ENCODE measurements around the gene ADAMTSL1.

The ADAMTSL1 gene

DNA sequence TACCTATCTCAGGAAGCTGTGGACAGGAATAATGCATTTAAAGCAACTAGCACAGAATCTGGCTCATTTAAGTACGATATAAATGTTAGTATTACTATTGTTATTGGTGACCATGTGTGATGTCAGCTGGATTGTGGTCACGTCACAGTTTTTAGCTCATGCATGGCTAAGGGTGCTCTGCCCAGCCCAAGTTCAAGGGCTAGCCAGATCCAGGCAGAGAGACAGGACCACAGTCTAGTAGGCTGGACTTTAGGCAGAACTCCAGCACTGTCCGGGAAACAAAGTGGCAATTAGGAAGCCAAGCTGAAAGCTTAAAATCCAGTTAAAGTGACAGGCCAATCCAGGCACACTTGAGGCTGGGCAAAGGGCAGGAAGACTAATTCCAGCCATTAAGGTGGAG, 273.6 kb downstream of the ADAMTSL1 start:
- no peak overlapping the region for H3K4me3 ChIP-seq (ENCODE audit: low read depth, low read length)
- no peaks in the 10 kb centered on the region for H3K36me3 ChIP-seq
- no peaks in the 10 kb centered on the region for H3K9me3 ChIP-seq (ENCODE audit: severe bottlenecking)
- no peak for TF ChIP-seq CTCF (IDR thresholded peaks at IDR 0.05; ENCODE audit: low read depth, low read length)
- no peak overlapping the region for H3K27ac ChIP-seq
- DNase-seq = no peak
- H3K27me3 ChIP-seq (ENCODE audit: insufficient read depth, low read depth, severe bottlenecking) = no peaks in the 10 kb centered on the region

- no peak for TF ChIP-seq CTCF (IDR thresholded peaks at IDR 0.05; ENCODE audit: low read depth, low read length)
- no peak overlapping the region for H3K4me3 ChIP-seq (ENCODE audit: low read depth, low read length)
- no peak for DNase-seq
- no peaks in the 10 kb centered on the region for H3K27me3 ChIP-seq (ENCODE audit: insufficient read depth, low read depth, severe bottlenecking)
- H3K9me3 ChIP-seq (ENCODE audit: severe bottlenecking) = no peaks in the 10 kb centered on the region
- H3K27ac ChIP-seq = no peak overlapping the region
- H3K36me3 ChIP-seq = no peaks in the 10 kb centered on the region
These were observed 274.3 kb downstream of the ADAMTSL1 start for GRCh38 chr9:18748251-18748701.

DNA sequence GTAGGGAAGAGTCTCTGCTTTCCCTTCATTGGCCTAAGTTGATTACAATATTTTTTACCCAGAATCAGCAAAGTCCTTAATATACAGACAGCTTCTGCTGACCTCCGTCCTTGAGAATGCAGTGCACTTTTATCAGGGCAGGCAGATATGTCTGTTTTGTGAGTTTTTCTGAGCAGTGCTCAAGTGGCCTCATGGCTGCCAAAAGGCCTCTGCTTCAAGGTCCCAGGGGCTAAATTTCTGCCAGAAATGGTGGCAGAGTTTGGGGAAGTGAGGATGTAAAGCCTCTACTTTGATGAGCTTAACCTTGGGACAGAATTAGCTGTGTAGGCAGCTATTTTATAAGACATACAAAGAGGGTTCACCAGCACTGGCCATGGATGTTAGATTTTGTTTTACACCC, 275.8 kb downstream of the ADAMTSL1 start:
- H3K36me3 ChIP-seq = no peaks in the 10 kb centered on the region
- no peaks in the 10 kb centered on the region for H3K9me3 ChIP-seq (ENCODE audit: severe bottlenecking)
- no peak overlapping the region for H3K27ac ChIP-seq
- no peak for DNase-seq
- H3K27me3 ChIP-seq (ENCODE audit: insufficient read depth, low read depth, severe bottlenecking) = no peaks in the 10 kb centered on the region
- TF ChIP-seq CTCF (IDR thresholded peaks at IDR 0.05; ENCODE audit: low read depth, low read length) = no peak
- H3K4me3 ChIP-seq (ENCODE audit: low read depth, low read length) = no peak overlapping the region

DNA sequence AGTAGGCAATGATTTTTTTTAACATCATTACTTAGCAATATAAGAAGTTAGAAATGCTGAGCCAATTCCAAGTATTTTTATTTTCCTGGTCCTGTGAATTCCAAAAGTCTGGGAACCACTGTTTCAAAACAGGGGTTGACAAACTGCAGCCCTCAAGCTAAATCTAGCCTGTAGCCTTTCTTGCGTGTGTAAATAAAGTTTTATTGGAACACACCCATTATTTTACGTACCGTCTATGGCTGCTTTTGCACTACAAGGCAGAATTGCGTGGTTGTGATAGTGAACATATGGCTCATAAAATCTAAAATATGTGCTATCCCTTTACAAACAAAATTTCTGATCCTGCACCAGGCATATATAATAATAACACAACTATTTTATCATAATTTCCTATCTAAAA, 280.0 kb downstream of the ADAMTSL1 start:
- DNase-seq = no peak
- TF ChIP-seq CTCF (IDR thresholded peaks at IDR 0.05; ENCODE audit: low read depth, low read length) = no peak
- Histone ChIP-seq H3K4me3 (ENCODE audit: low read depth, low read length) (no peak overlapping the region), H3K9me3 (ENCODE audit: severe bottlenecking) (no peaks in the 10 kb centered on the region), H3K36me3 (no peaks in the 10 kb centered on the region), H3K27me3 (ENCODE audit: insufficient read depth, low read depth, severe bottlenecking) (no peaks in the 10 kb centered on the region), H3K27ac (no peak overlapping the region)

DNA sequence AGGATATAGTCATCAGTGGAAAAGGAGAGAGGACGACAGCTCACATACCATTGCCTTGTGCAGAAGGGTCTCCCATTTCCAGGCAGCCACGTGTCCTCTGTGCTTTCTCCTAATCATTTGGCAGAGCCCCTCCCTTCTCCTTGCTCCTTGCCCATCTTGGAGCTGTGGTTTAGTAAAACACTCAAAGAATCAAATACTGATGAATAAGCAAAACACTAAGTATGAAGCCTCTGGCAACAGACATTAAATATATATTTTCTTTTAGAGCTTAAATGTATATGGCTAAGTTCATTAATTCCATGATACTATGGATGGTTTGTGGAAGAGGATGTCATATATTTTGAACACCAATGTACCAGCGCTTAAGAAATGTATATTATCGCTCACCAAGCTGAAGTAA, 280.6 kb downstream of the ADAMTSL1 start:
- TF ChIP-seq CTCF (IDR thresholded peaks at IDR 0.05; ENCODE audit: low read depth, low read length) = no peak
- Histone ChIP-seq H3K36me3 (no peaks in the 10 kb centered on the region), H3K27me3 (ENCODE audit: insufficient read depth, low read depth, severe bottlenecking) (no peaks in the 10 kb centered on the region), H3K4me3 (ENCODE audit: low read depth, low read length) (no peak overlapping the region), H3K27ac (no peak overlapping the region), H3K9me3 (ENCODE audit: severe bottlenecking) (no peaks in the 10 kb centered on the region)
- no peak for DNase-seq

DNA sequence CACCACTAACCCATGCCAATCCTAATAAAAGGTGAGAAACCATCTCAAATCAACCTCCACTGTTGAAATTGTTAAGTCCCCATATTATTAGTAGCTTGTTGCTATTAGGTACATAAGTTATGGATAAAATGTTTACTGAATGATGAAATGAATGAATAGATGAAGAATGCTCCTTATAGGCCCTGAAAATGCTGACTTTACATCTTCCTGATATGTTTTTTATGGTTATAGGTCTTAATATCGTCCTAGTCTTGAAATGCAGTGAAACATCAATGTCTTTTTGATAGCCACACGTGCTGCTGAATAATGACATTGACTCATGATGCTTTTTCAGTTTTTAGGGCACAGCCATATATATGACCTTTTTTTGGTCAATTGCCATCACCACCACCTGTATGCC, 281.3 kb downstream of the ADAMTSL1 start:
- Histone ChIP-seq H3K9me3 (ENCODE audit: severe bottlenecking) (no peaks in the 10 kb centered on the region), H3K4me3 (ENCODE audit: low read depth, low read length) (no peak overlapping the region), H3K27me3 (ENCODE audit: insufficient read depth, low read depth, severe bottlenecking) (no peaks in the 10 kb centered on the region), H3K27ac (no peak overlapping the region), H3K36me3 (no peaks in the 10 kb centered on the region)
- TF ChIP-seq CTCF (IDR thresholded peaks at IDR 0.05; ENCODE audit: low read depth, low read length) = no peak
- no peak for DNase-seq
